Adrenal gland (tissue), 5 donors: ENCODE results near the gene CFTR.

ENCODE experiments used
- POLR2A ChIP-seq, 2 donors: fragments of 450-650 bp; IDR thresholded peaks; one replicate each; pipeline ENCODE4 v1.6.1; 2017; ENCODE audit warnings: antibody characterized with exemption in 2 of 2, mild to moderate bottlenecking in 2 of 2, moderate library complexity in 1 of 2
- TF ChIP-seq, protein P1 (sequence below), 6 experiments: fragments of 450-650 bp in 4 of 6; fragments of 200-600 bp in 2 of 6; sonication (generic) in 1 of 6; IDR thresholded peaks; 1 replicate in 5 of 6; 2 replicates in 1 of 6; pipeline versions ENCODE4 v1.5.1 to v1.8.0; 2016 to 2021; ENCODE audit warnings: antibody characterized with exemption in 6 of 6, mild to moderate bottlenecking in 2 of 6, moderate library complexity in 1 of 6
- donor health status: DM: no; HTN: no; CAD: no.

DNA sequence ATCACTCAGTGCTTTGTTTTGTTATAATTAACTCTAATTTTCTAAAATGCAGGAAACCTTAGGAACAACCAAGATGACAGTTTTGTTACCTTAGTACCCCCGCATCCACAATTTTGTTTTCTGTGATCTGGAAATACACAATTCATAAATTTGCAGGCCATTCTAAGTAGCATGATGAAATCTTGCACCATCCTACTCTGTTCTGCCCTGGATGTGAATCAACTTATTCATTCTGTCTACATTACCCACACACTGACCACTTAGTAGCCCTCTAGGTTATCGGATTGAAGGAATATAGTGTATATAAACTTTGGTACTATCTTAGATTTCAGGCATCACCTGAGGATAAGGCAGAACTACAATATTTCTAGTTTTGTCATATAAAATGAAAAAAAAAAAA is 237.5 kb downstream of the CFTR start:
- TF ChIP-seq, protein P1, sequence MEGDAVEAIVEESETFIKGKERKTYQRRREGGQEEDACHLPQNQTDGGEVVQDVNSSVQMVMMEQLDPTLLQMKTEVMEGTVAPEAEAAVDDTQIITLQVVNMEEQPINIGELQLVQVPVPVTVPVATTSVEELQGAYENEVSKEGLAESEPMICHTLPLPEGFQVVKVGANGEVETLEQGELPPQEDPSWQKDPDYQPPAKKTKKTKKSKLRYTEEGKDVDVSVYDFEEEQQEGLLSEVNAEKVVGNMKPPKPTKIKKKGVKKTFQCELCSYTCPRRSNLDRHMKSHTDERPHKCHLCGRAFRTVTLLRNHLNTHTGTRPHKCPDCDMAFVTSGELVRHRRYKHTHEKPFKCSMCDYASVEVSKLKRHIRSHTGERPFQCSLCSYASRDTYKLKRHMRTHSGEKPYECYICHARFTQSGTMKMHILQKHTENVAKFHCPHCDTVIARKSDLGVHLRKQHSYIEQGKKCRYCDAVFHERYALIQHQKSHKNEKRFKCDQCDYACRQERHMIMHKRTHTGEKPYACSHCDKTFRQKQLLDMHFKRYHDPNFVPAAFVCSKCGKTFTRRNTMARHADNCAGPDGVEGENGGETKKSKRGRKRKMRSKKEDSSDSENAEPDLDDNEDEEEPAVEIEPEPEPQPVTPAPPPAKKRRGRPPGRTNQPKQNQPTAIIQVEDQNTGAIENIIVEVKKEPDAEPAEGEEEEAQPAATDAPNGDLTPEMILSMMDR (IDR thresholded peaks at IDR 0.05): no peak
- no peak for TF ChIP-seq POLR2A (IDR thresholded peaks at IDR 0.05)
